GM12878 (cell line): ENCODE data around the gene CD151. TPM values are rescaled to one million over a fixed set of nuclear protein-coding genes. Genes with fewer than 3 reads are reported as not detected.

Experiments
- ATAC-seq: fragments of 200-7000 bp; cut with Tn5 transposase; 3 replicates; pipeline ENCODE4 v1.9.1; 2020; ENCODE audit warnings: mild to moderate bottlenecking, moderate library complexity
- BruUV-seq: library from RNA; stranded (reverse); fragments of 400-500 nt; replicated peaks from 2 replicates; lab custom pipeline; 2021; lab: Mats Ljungman, UMichigan
- CTCF ChIA-PET: fragments of 300-600 bp; sonication (Branson Sonifier 250); formaldehyde crosslinking; extraction: SDS; loops from one replicate; lab custom pipeline; 2021; ENCODE audit warnings: inconsistent platforms; lab: Yijun Ruan, JAX
- POLR2A ChIA-PET: fragments of 350-600 bp; formaldehyde crosslinking; extraction: SDS; loops from one replicate; lab custom pipeline; 2021; ENCODE audit warnings: inconsistent platforms; lab: Charles Lee
- RAD21 ChIA-PET: fragments of 300-600 bp; sonication (Branson Sonifier 250); formaldehyde crosslinking; loops from one replicate; lab custom pipeline; 2023; ENCODE audit warnings: antibody characterized with exemption; ENCODE audit not compliant: unreplicated experiment; lab: Charles Lee
- SMC1A ChIA-PET: fragments of 300-600 bp; sonication (Branson Sonifier 250); formaldehyde crosslinking; loops from one replicate; lab custom pipeline; 2023; ENCODE audit not compliant: unreplicated experiment, uncharacterized antibody; lab: Charles Lee
- DNase-seq: peaks from one replicate; pipeline ENCODE4 v3.0.0-alpha.2; 2011; ENCODE audit warnings: low read depth, low spot score
- FAIRE-seq: peaks from 3 replicates; lab custom pipeline; 2011; peaks lifted over from hg19 to GRCh38; lab: Jason Lieb, UNC
- H2AFZ ChIP-seq: 2 replicates; pipeline ENCODE4 v1.6.0; 2011; ENCODE audit warnings: low read depth, low read length, control low read depth; ENCODE audit not compliant: control insufficient read depth
- H3K27ac ChIP-seq: 2 replicates; pipeline ENCODE4 v1.5.1; 2011; ENCODE audit warnings: control low read depth; ENCODE audit not compliant: control insufficient read depth, insufficient read depth
- H3K27me3 ChIP-seq, 2 experiments: replicated peaks in 1 of 2; 2 replicates each; pipeline versions ENCODE4 v1.6.0 to v1.6.1; 2011; ENCODE audit warnings: low read length in 1 of 2; ENCODE audit not compliant: control insufficient read depth in 2 of 2, insufficient read depth in 2 of 2
- H3K36me3 ChIP-seq, 2 experiments: 2 replicates each; pipeline ENCODE4 v1.5.1; 2011; ENCODE audit warnings: low read length in 1 of 2; ENCODE audit not compliant: control insufficient read depth in 2 of 2, insufficient read depth in 2 of 2
- H3K4me1 ChIP-seq: 2 replicates; pipeline ENCODE4 v1.6.1; 2011; ENCODE audit warnings: mild to moderate bottlenecking, low read length, moderate library complexity, mixed read lengths; ENCODE audit not compliant: control insufficient read depth, insufficient read depth
- H3K4me2 ChIP-seq: 2 replicates; pipeline ENCODE4 v1.6.0; 2011; ENCODE audit warnings: control low read depth; ENCODE audit not compliant: control insufficient read depth, insufficient read depth
- H3K4me3 ChIP-seq: fragments of 200-600 bp; sonication (generic); 2 replicates; pipeline ENCODE4 v1.5.1; 2016
- H3K79me2 ChIP-seq: 2 replicates; pipeline ENCODE4 v1.6.0; 2011; ENCODE audit warnings: low read length; ENCODE audit not compliant: control insufficient read depth, insufficient read depth
- H3K9ac ChIP-seq: 2 replicates; pipeline ENCODE4 v1.8.0; 2011; ENCODE audit warnings: low read length, control low read depth, mixed read lengths; ENCODE audit not compliant: control insufficient read depth, insufficient read depth
- H3K9me3 ChIP-seq: replicated peaks from 3 replicates; pipeline ENCODE4 v1.5.1; 2011; ENCODE audit warnings: mild to moderate bottlenecking, low read length; ENCODE audit not compliant: control insufficient read depth, insufficient read depth
- H4K20me1 ChIP-seq: 2 replicates; pipeline ENCODE4 v1.6.0; 2011; ENCODE audit not compliant: control insufficient read depth, insufficient read depth
- HDGF ChIP-seq: fragments of 450-650 bp; IDR thresholded peaks from 2 replicates; pipeline ENCODE4 v1.6.1; 2016; ENCODE audit warnings: antibody characterized with exemption
- PAX8 ChIP-seq: fragments of 450-650 bp; IDR thresholded peaks from 2 replicates; pipeline ENCODE4 v1.6.1; 2017; ENCODE audit warnings: mild to moderate bottlenecking, moderate library complexity
- POLR2A ChIP-seq: IDR thresholded peaks from 2 replicates; pipeline ENCODE4 v1.6.1; 2011; ENCODE audit warnings: low read depth, mild to moderate bottlenecking, low read length
- WGBS: methylation state at CpG from one replicate; pipeline ENCODE4 v1.1.6; 2016; ENCODE audit warnings: low lambda C conversion rate; ENCODE audit not compliant: insufficient replicate concordance, insufficient coverage; ENCODE audit errors: missing lambda C conversion rate; 5-methylcytosine and 5-hydroxymethylcytosine counted together
- in situ Hi-C: fragments of 300-500 bp; cut with MboI; formaldehyde crosslinking; loops from 9 replicates; pipeline ENCODE4 v1.14.3; 2018; ENCODE audit warnings: mixed read lengths
- intact Hi-C: fragments of 100-400 bp; cut with micrococcal nuclease; formaldehyde crosslinking; loops from one replicate; pipeline ENCODE4 v1.14.2; 2022; ENCODE audit not compliant: unreplicated experiment
- polyA plus RNA-seq, 11 experiments: library from polyadenylated mRNA; depleted of rRNA in 4 of 11; unstranded in 6 of 11; stranded (reverse) in 5 of 11; fragments of >200 nt; fragmentation: Nextera tagmentation in 4 of 11; fragmentation: Illumina TruSeq in 1 of 11; extraction: Ambion mirVana in 4 of 11; extraction: Trizol in 1 of 11; gene quantifications; 1 replicate in 1 of 11; 2 replicates in 10 of 11; pipeline versions ENCODE4 v1.2.1 to v1.2.3, GENCODE V29; 2011 to 2016; ENCODE audit warnings: inconsistent platforms in 2 of 11, missing spikeins in 2 of 11, low read depth in 1 of 11
- total RNA-seq, 4 experiments: library from RNA; depleted of rRNA in 3 of 4; stranded (reverse); fragments of >200 nt in 3 of 4; fragmentation: Illumina TruSeq in 1 of 4; extraction: Trizol in 1 of 4; gene quantifications; 2 replicates each; pipeline versions ENCODE4 v1.2.1 to v1.2.3, GENCODE V29; 2013 to 2021
- TF ChIP-seq, protein P1 (sequence below): fragments of 450-650 bp; IDR thresholded peaks from 2 replicates; pipeline ENCODE4 v1.6.1; 2018; ENCODE audit warnings: mild to moderate bottlenecking, low read depth, moderate library complexity; ENCODE audit not compliant: partially characterized antibody

CD151 gene
- total and polyA plus RNA-seq, 10 of the 15 experiments (the other 5 are each of a cell fraction or from before 2014, with no cell fraction given), result 0.52 to 41.7 (median 14.7) TPM

DNA sequence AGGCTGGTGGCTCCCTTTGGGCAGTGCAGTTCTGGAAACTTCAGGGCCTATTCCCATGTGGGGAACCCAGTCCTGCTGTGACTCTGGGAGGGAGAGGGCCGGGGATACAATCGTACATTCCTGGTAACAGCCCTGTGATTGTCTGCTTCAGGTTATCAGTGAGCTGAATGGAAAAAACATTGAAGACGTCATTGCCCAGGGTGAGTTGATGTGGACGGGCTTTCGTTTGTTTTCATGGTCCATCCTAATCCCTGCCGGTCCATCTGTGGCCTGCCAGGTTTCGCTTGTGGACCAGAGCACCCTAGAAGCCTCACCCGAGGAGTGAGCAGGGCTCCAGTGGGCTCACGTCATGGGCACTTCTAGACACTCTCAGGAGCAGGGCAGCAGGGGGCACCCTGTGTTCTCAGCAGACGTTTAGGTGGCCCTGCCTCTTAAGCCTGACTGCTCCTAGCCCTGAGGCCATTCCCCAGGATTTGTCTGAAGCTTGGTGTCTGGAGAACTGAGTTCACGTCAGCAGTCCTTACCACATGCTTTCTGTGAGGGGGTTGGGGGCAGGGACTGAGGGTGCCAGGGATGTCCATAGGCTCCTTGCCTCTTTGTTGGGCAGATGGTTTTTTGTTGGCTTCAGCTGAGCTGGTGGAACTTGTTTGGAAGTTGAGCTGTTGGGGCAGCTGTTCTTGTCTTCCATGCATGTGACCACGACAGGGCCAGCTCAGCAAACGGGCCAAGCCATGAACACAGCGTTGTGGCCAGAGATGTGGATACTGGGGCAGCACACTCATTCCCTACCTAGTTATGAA lies 21.1 kb upstream of the CD151 start (continued):
- TF ChIP-seq, protein P1, sequence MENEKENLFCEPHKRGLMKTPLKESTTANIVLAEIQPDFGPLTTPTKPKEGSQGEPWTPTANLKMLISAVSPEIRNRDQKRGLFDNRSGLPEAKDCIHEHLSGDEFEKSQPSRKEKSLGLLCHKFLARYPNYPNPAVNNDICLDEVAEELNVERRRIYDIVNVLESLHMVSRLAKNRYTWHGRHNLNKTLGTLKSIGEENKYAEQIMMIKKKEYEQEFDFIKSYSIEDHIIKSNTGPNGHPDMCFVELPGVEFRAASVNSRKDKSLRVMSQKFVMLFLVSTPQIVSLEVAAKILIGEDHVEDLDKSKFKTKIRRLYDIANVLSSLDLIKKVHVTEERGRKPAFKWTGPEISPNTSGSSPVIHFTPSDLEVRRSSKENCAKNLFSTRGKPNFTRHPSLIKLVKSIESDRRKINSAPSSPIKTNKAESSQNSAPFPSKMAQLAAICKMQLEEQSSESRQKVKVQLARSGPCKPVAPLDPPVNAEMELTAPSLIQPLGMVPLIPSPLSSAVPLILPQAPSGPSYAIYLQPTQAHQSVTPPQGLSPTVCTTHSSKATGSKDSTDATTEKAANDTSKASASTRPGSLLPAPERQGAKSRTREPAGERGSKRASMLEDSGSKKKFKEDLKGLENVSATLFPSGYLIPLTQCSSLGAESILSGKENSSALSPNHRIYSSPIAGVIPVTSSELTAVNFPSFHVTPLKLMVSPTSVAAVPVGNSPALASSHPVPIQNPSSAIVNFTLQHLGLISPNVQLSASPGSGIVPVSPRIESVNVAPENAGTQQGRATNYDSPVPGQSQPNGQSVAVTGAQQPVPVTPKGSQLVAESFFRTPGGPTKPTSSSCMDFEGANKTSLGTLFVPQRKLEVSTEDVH, result no peak
- TF ChIP-seq HDGF, result no peak

DNA sequence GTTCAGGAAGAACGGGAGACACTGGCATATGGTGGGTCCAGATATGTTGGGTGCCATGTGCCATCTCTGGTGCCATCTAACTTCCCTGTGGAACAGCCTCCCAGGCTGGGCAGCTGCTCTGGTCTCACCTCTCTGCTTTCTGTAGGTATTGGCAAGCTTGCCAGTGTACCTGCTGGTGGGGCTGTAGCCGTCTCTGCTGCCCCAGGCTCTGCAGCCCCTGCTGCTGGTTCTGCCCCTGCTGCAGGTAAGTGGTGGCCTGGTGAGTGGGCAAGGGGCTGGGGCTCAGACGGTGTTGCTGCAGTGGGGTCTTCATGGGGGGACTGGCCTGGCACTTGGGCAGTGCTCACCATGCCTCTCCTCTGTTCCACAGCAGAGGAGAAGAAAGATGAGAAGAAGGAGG lies 20.4 kb upstream of the CD151 start:
- RAD21 ChIA-PET, result no interaction called here
- H2AFZ ChIP-seq, result no peak overlapping the region
- peak overlapping the region; percentile 15 for H3K4me2 ChIP-seq
- SMC1A ChIA-PET, result no interaction called here
- H3K9ac ChIP-seq, result no peak overlapping the region; the same call in 1 of the 2 replicates
- 97% methylated on average over 3 of the region's 3 CpGs for WGBS
- peaks cover 38% of the 10 kb centered on the region for H3K79me2 ChIP-seq
- TF ChIP-seq POLR2A (peak; percentile 42; the same call in 1 of the 2 replicates), PAX8 (no peak)
- ATAC-seq (no peak), DNase-seq (no peak), FAIRE-seq (no peak)
- H3K27me3 ChIP-seq, result no peaks in the 10 kb centered on the region
- peaks cover 8% of the 10 kb centered on the region; the same call in 1 of the 2 replicates for H4K20me1 ChIP-seq
- H3K4me1 ChIP-seq, result peaks cover 7% of the 10 kb centered on the region; the same call in 1 of the 2 replicates
- BruUV-seq, result no TSS peak
- no peak overlapping the region for H3K4me3 ChIP-seq
- CTCF ChIA-PET, result no interaction called here
- no peak overlapping the region for H3K27ac ChIP-seq
- peaks cover 8 to 28% of the 10 kb centered on the region in 2 experiments; a peak in 3 of 4 replicates for H3K36me3 ChIP-seq
- no peaks in the 10 kb centered on the region for H3K9me3 ChIP-seq
- in situ Hi-C loops (loop anchor here (25.0 kb wide), 1 partner anchor 1575 kb away; the partner anchor contains the start of gene CD81), intact Hi-C loops (no loop called here)
- POLR2A ChIA-PET, result no interaction called here
